Parathyroid adenoma (tissue), 2 donors: ENCODE results near the gene TMEM108.

Experiments
- H2AFZ ChIP-seq: fragments of 300-600 bp; sonication (generic); one replicate; pipeline ENCODE4 v1.7.0; 2017; ENCODE audit warnings: antibody characterized with exemption, mild to moderate bottlenecking
- H3K27ac ChIP-seq: fragments of 300-600 bp; sonication (generic); one replicate; pipeline ENCODE4 v1.7.0; 2017
- H3K27me3 ChIP-seq: fragments of 300-600 bp; sonication (generic); one replicate; pipeline ENCODE4 v1.7.0; 2017; ENCODE audit warnings: low read length; ENCODE audit not compliant: control insufficient read depth, insufficient read depth
- H3K36me3 ChIP-seq: fragments of 300-600 bp; sonication (generic); one replicate; pipeline ENCODE4 v1.7.0; 2017; ENCODE audit warnings: low read length; ENCODE audit not compliant: control insufficient read depth, insufficient read depth
- H3K4me1 ChIP-seq: fragments of 300-600 bp; sonication (generic); one replicate; pipeline ENCODE4 v1.7.0; 2017; ENCODE audit warnings: control low read depth
- H3K4me2 ChIP-seq: fragments of 300-600 bp; sonication (generic); one replicate; pipeline ENCODE4 v1.7.0; 2017; ENCODE audit warnings: low read length
- H3K4me3 ChIP-seq: fragments of 300-600 bp; sonication (generic); one replicate; pipeline ENCODE4 v1.7.0; 2017; ENCODE audit warnings: low read depth, low read length
- H3K79me2 ChIP-seq: fragments of 300-600 bp; sonication (generic); one replicate; pipeline ENCODE4 v1.7.0; 2017; ENCODE audit warnings: control low read depth
- H3K9ac ChIP-seq: fragments of 300-600 bp; sonication (generic); one replicate; pipeline ENCODE4 v1.7.0; 2017; ENCODE audit warnings: mild to moderate bottlenecking
- H3K9me3 ChIP-seq: fragments of 300-600 bp; sonication (generic); one replicate; pipeline ENCODE4 v1.7.0; 2017; ENCODE audit warnings: low read length; ENCODE audit not compliant: control insufficient read depth
- TF ChIP-seq, protein P1 (sequence below): fragments of 300-600 bp; sonication (generic); IDR thresholded peaks from one replicate; pipeline ENCODE4 v1.7.0; 2017; ENCODE audit warnings: antibody characterized with exemption, mild to moderate bottlenecking
- donor health status: primary hyperparathyroidism.

TMEM108 gene

DNA sequence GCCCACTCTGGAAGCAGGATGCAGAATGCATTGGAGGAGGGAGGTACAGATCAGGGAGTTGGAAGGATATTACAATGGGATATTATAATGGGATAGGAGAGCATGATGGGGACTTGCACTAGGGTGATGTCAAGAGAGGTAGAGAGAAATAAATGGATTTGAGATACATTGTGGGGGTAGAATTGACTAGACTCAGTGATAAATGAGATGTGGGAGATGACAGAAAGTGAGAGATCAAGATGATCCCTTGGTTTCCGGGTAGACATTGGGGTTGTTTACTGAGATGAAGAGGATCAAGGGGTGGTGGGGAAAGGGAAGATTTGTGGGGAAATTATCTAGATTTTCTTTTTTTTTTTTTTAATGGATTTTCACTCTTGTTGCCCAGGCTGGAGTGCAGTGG is 404.3 kb downstream of the TMEM108 start:
- Histone ChIP-seq H3K36me3 (no peaks in the 10 kb centered on the region), H3K27ac (no peak overlapping the region), H3K9ac (no peak overlapping the region), H3K4me3 (no peak overlapping the region), H3K4me2 (no peak overlapping the region), H3K79me2 (no peaks in the 10 kb centered on the region), H3K4me1 (peaks cover 5% of the 10 kb centered on the region), H3K9me3 (no peaks in the 10 kb centered on the region), H3K27me3 (no peaks in the 10 kb centered on the region), H2AFZ (no peak overlapping the region)
- TF ChIP-seq, protein P1, sequence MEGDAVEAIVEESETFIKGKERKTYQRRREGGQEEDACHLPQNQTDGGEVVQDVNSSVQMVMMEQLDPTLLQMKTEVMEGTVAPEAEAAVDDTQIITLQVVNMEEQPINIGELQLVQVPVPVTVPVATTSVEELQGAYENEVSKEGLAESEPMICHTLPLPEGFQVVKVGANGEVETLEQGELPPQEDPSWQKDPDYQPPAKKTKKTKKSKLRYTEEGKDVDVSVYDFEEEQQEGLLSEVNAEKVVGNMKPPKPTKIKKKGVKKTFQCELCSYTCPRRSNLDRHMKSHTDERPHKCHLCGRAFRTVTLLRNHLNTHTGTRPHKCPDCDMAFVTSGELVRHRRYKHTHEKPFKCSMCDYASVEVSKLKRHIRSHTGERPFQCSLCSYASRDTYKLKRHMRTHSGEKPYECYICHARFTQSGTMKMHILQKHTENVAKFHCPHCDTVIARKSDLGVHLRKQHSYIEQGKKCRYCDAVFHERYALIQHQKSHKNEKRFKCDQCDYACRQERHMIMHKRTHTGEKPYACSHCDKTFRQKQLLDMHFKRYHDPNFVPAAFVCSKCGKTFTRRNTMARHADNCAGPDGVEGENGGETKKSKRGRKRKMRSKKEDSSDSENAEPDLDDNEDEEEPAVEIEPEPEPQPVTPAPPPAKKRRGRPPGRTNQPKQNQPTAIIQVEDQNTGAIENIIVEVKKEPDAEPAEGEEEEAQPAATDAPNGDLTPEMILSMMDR, result no peak

DNA sequence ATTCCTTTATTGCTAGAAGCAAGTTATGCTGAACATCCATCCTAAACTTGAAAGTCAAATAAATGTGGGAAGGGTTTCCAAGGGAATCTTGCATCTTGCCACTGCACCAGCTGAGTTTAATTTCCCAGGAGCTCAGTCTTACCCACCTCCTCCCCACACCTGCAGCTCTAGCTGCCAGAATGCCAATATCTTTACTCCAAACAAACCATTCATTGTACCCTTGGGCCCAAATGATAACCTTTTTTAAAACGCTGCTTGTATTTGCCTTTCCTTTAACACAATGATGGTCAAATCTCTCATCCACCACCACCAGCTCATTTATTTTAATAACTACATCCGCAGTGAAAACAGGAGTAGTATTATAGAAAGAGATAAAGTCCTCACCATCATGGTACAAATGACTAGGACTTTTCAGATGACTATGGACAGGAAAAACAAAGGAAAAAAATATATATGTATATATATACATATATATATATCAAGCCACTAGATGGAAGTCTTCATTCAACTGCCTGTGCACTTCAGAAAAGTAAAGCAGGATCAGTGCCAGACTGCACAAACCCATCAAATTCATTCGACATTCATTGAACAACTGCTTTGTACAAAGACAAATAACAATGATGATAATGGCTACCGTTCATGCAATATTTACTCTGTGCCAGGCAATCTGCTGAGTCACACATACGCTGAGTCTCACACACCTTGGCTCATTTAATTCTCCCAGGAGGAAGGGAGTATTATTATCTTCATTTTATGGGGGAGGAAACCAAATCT is 405.6 kb downstream of the TMEM108 start:
- no peaks in the 10 kb centered on the region for H3K79me2 ChIP-seq
- H3K9me3 ChIP-seq, result no peaks in the 10 kb centered on the region
- TF ChIP-seq, protein P1, result no peak
- H3K4me3 ChIP-seq, result no peak overlapping the region
- no peak overlapping the region for H3K4me2 ChIP-seq
- peak overlapping the region; percentile 21 for H2AFZ ChIP-seq
- no peaks in the 10 kb centered on the region for H3K27me3 ChIP-seq
- no peak overlapping the region for H3K27ac ChIP-seq
- H3K9ac ChIP-seq, result no peak overlapping the region
- H3K4me1 ChIP-seq, result peaks cover 11% of the 10 kb centered on the region
- H3K36me3 ChIP-seq, result no peaks in the 10 kb centered on the region

DNA sequence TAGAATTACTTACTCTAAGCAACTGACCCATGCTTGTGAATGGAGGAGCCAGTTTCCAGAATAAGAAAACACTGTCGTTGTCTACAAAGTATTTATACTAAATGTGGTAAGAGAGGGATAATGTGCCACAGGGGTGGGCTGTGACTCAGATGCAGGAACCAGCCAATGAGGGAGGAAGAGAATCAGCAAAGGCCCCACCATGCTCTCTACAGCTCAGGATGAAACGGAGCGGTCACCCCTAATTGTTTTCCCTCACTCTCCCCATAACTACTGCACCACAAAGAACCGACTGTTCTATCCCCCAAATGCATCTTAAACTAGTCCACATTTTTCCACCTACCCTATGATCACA is 406.2 kb downstream of the TMEM108 start:
- Histone ChIP-seq H3K4me2 (no peak overlapping the region), H2AFZ (no peak overlapping the region), H3K36me3 (no peaks in the 10 kb centered on the region), H3K9ac (no peak overlapping the region), H3K4me3 (no peak overlapping the region), H3K79me2 (no peaks in the 10 kb centered on the region), H3K9me3 (no peaks in the 10 kb centered on the region), H3K27me3 (no peaks in the 10 kb centered on the region), H3K27ac (no peak overlapping the region), H3K4me1 (peaks cover 12% of the 10 kb centered on the region)
- TF ChIP-seq, protein P1, result no peak

DNA sequence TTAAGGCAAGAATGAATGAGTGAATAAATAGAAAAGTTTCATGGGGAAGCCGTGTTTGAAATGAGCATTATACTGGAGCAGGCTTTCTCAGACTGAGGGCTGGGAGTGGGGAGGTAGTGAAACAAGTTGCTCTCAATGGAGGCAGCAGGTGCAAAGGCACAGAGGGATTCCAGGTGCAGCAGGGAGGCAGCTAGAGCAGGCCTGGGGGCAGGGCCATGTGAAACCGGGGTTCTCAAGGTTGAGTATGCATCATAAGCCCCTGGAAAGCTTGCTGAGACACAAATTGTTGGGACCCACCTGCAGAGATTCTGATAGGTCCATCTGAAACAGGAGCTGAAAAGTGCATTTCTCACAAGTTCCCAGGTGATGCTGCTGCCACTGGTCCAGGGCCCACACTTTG is 406.9 kb downstream of the TMEM108 start:
- H3K9me3 ChIP-seq, result no peaks in the 10 kb centered on the region
- H3K4me2 ChIP-seq, result no peak overlapping the region
- H3K36me3 ChIP-seq, result no peaks in the 10 kb centered on the region
- H3K9ac ChIP-seq, result no peak overlapping the region
- H3K4me3 ChIP-seq, result no peak overlapping the region
- H3K27me3 ChIP-seq, result no peaks in the 10 kb centered on the region
- no peak overlapping the region for H3K27ac ChIP-seq
- H2AFZ ChIP-seq, result no peak overlapping the region
- TF ChIP-seq, protein P1, result no peak
- H3K4me1 ChIP-seq, result peaks cover 12% of the 10 kb centered on the region
- no peaks in the 10 kb centered on the region for H3K79me2 ChIP-seq
